GM18867 (cell line): ENCODE results near the gene BATF2.
A peak's percentile ranks its signal among the peaks of the same experiment; 100 is the strongest.
"Not testable (repeated sequence)": the region's sequence is repeated elsewhere in the genome, so short reads cannot be mapped to it uniquely, and the experiment has no call there.

ENCODE experiments used
- ATAC-seq: cut with Tn5 transposase; IDR thresholded peaks from one replicate; pipeline ENCODE4 v1.9.1; 2021; ENCODE audit warnings: mild to moderate bottlenecking, moderate library complexity; ENCODE audit not compliant: unreplicated experiment

The BATF2 gene

DNA sequence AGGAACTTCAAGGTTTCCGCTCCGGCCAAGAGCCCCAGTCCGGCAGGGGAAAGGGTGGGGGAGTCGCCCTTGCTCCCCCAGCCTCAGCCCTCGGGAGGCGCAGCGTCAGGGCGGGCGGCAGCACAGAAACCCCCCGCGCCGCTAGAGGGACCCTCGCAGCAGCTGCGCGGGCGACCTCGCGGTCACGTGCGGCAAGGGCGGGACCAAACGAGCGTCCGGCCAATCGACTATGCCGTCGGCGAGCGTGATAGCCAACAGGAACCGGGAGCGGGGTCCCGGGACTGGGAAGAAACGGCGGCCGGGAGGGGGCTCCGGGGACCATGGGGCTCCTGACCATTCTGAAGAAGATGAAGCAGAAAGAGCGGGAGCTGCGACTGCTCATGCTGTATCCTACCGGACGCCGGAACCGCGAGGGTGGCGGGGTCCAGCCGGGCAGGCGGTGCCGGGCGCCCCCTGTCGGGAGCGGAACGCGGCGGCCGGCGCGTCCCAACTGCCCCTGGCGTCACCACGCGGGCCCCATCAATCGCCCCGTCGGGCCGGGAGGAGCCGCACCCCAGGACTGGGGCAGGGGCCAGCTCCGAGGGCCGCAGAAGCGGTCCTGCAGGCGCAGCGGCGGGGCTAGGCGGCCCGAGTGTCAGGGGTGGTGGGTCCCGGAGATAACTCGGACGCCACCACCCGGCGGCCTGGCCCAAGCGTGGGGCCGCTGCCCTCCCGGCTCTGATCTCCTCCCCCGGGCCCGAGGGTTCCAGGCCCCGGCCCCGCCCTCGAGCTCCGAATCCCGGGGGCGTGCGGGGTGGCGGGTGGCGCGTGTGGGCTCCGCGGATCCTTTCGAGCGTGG, 17.3 kb upstream of the BATF2 start, which contains the start of gene ARL2:
ARL2 (plus strand) TSS at position 273 of the 838 bp plus-strand sequence; CDS start at position 321, 48 bp downstream.
- ATAC-seq: peak; percentile 72

GRCh38 chr11:65013130-65013887, 16.5 kb upstream of the BATF2 start:
- ATAC-seq: peak; percentile 65

DNA sequence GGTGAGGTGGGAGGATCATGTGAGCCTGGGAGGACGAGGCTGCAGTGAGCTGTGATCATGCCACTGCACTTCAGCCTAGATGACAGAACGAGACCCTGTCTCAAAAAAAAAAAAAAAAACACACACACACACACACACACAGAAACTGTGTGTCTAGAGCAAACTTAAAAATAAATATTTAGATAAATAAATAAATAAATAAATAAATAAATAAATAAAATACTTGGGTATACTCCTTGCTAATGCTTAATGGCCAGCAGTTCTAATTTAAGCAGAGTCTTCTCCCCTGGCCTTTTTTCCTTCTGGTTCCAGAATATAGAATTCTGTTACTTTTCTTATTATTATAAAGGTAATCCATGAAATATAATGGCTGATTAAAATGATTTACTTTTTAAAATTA, 12.1 kb upstream of the BATF2 start:
- ATAC-seq: no peak

DNA sequence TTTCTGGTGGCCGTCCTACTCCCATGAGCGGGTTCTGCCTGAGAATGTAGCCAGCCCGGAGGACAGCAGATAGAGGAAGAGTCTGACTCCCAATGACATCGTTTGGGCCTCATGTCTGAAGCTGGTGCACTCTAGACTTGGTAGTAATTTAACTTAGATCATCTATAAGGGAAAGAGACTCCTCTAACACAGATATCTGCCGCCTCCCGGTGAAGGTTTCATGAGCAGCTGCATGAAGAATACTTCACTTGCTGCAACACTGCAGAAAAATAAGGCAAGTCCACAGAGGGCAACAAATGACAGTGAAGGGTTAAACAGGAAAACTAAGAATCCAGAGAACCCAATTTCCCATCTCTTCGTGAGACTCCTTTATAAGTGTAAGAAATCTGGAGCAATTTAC, 11.2 kb upstream of the BATF2 start:
- no peak for ATAC-seq

- not testable (repeated sequence) for ATAC-seq
Observed at GRCh38 chr11:65003968-65004367, 7.2 kb upstream of the BATF2 start.

- ATAC-seq: no peak
Observed at GRCh38 chr11:65003282-65003681, 6.5 kb upstream of the BATF2 start.

DNA sequence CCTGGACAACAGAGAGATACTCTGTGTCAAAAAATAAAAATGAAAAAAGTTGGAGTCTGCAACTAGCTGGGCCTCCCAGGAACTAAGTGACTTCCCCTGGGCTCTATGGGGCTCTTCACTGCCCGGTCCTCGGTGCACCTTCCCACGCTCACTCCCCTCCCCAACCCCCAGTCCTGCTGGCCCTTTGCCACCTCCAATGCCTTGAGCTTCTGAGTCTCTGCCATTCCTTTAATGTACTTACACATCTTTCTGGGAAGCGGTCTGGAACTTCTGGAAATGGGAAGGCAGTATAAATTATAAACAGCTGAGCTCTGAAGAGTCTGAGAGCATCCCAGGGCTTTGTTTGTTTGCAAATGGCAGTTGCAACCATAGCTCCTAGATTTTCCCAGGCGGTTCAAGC, 5.9 kb upstream of the BATF2 start:
- ATAC-seq: no peak

DNA sequence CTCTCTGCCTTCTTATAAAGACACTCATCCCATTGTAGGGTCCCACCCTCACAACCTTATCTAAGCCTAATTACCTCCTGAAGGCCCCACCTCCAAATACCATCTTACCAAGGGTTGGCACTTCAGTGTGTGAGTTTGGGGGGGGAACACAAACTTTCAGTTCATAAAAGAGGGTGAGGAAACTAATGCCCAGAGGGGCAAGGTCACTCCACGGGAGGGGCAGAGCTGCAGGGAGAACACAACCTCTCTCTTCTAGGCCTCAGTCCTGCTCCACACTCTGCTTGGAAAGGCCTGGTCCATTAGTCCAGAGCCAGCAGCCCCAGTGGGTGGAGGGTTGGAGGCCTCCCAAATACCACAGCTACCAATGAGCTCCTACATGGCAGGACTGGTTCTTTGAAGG, 2.7 kb upstream of the BATF2 start:
- no peak for ATAC-seq

DNA sequence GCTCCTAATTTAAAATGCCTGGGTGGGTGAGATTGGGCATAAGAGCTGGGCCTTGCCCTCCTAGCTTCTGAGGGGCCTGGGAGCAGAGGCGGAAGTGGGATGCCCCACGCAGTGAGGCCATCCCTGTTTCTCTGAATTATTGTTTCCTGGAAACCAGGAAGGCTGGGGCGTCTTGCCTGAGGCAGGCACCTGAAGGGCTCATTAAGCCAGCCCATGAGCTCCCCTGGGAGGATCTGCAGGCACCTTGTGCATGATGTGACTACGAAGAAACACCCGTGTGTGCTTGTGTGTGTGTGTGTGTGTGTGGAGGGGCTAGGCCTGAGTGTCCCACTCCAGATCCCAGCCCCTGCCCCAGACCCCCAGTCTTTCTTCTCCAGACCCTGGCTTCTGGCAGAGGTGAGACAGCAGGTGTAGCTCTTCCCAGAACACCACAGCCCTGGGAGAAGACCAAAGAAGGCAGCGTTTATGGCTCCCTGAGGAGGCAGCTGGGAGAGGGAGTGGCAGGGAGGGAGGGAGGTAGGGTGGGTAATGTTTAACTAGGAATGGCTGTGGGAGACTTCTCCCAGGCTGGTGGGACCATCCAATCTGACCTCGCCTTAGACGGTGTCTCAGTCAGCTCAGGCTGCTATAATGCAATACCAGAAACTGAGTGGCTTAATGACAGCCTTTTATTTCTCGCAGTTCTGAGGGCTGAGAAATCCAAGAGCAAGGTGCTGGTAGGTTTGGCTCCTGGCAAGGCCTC, 2.1 kb upstream of the BATF2 start:
- ATAC-seq: no peak

DNA sequence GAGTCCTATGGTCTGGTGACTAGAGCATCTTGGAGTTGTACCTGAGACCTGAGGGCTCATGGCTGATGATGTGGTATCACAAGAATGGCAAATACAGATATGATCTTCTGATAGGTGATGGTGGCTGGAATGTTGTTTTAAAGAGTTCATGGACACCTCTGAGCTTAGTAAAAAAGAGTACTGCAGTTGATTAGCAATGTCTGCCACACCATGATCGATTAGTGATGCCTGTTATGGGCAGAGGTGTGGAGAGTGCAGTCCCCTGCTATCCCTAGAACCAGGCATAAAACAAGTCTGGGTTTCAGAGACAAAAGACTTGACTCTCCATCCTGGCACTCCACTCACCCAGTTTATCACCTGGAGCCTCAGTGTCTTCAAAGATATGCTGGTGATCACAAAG, 1.4 kb upstream of the BATF2 start:
- ATAC-seq: no peak

GRCh38 chr11:64996327-64996709, 453 bp downstream of the BATF2 start:
- ATAC-seq: no peak

DNA sequence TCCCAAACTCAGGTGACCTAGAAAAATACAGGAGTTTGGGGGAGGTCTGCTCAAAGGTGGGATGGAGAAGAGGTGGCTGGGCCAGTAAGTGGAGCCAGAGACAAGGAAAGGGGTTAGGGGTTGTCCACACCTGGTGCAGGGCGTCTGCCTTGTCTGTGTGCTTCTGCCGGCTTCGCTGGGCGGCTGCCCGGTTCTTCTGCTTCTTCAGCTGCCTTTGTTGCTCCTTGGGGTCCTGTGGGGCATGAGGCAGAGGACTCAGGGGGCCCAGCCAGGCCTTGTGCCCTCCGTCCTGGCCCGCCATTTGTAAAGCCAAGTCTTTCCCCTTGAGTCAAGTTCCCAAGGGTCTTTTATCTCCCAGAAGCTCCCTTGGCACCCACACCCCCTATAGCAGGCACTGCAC, 2.5 kb downstream of the BATF2 start:
- no peak for ATAC-seq

- ATAC-seq: no peak
Observed at GRCh38 chr11:64990222-64990923, 6.4 kb downstream of the BATF2 start.

GRCh38 chr11:64989416-64989815, 7.4 kb downstream of the BATF2 start:
- no peak for ATAC-seq

DNA sequence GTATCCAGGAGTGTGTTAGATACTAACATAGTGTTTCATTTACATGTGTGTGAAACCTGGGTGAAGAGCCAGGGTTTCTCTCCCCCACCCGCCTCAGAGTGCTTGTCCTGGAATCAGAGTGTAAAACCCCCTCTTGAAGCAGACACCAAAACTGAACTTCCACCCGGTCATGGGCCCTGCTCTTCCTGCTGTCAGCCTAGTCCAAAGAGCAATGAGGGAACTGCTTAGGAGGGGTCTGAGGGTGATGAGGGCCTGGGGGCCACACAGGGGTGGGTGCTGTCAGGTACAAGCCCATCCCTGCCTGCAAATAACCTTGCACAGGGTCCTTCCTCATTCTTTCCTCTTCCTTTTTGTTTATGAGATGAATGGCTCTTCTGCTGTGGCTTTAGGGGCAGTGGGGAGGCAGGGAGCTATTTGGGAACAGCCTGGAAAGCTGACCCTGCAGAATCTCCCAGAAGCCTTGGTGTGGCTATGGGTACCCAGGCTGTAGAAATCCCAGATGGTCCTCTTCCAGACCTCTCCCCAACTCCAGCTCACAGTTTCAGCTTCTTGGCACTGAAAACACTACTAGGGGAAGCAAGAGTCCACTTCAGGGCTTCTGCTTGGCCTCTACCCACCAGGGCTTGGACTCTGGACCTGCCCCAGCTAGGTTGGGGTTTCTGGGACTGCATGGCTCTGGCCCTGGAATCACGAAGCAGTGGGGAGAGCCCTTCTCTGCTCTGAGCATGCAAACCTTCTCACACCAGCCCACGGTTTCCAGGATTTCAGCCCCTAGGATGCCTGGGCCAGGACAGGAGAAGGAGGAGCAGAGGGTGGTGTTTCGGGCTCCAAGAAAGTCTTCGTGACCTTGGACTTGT, 8.5 kb downstream of the BATF2 start:
- no peak for ATAC-seq

- not testable (repeated sequence) for ATAC-seq
Observed at GRCh38 chr11:64983339-64983738, 13.4 kb downstream of the BATF2 start.

DNA sequence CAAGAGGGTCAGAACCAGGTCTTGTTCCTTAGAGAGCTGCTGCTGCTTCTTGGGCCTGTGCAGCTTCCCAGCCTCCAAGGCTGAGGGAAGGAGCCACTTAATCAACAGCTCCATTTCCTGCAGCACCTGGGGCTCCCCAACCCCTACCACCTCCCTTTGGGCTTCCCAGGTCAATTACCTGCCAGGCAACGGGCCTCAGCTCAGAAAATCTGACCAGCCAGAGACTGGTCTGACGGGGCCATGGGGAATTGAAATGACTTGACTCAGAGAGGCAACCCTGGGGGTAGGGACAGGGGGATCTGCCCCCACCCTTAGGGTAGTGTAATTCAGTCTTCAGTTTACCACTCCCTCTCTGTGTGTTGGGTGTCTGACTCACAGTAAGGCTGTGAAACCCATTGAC, 20.1 kb downstream of the BATF2 start:
- no peak for ATAC-seq

DNA sequence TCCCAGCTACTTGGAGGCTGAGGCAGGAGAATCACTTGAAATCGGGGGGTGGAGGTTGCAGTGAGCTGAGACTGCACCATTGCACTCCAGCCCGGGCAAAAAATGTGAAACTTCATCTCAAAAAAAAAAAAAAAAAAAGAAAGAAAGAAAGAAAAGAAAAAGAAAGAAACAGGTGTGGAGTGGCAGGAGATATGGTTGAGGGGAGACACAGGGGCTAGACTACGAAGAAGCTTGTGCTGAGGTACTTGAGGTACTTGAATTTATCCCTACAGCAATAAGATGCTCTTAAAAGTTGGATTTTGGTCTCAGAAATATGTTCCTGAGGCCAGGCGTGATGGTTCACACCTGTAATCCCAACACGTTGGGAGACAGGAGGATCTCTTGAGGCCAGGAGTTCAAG, 22.6 kb downstream of the BATF2 start:
- no peak for ATAC-seq

GRCh38 chr11:64971421-64972233, 25.1 kb downstream of the BATF2 start, which contains the start of gene MAJIN:
TSS of gene MAJIN (minus strand) at chr11:64972108. CDS start at chr11:64959405, 12,703 bp downstream.
- ATAC-seq: no peak
